Gastroesophageal sphincter (tissue), 4 donors: Measurements from ENCODE around the gene LTN1. TPM values are rescaled to one million over a fixed set of nuclear protein-coding genes. Genes with fewer than 3 reads are reported as not detected.
A peak's percentile ranks its signal among the peaks of the same experiment; 100 is the strongest.

Experiments
- ATAC-seq: fragments of 150-250 bp; one replicate; pipeline ENCODE4 v1.9.1; 2016; ENCODE audit warnings: mild to moderate bottlenecking, moderate library complexity
- H3K27ac ChIP-seq, 4 donors: fragments of 200-600 bp; sonication (generic) in 3 of 4; 1 replicate in 3 of 4; 2 replicates in 1 of 4; pipeline ENCODE4 v1.5.1; 2016 to 2019
- H3K27me3 ChIP-seq: fragments of 200-600 bp; sonication (generic); one replicate; pipeline ENCODE4 v1.5.1; 2019
- H3K36me3 ChIP-seq, 2 donors: fragments of 200-600 bp; sonication (generic); one replicate each; pipeline ENCODE4 v1.5.1; 2019; ENCODE audit warnings: control low read depth in 1 of 2
- H3K4me1 ChIP-seq, 3 donors: fragments of 200-600 bp; sonication (generic); 1 replicate in 2 of 3; 2 replicates in 1 of 3; pipeline ENCODE4 v1.5.1; 2016 to 2019; ENCODE audit warnings: control low read depth in 2 of 3
- H3K4me3 ChIP-seq, 2 donors: fragments of 200-600 bp; sonication (generic); one replicate each; pipeline ENCODE4 v1.5.1; 2019; ENCODE audit warnings: mild to moderate bottlenecking in 1 of 2, moderate library complexity in 1 of 2
- H3K9me3 ChIP-seq, 3 donors: fragments of 200-600 bp; sonication (generic); one replicate each; pipeline ENCODE4 v1.5.1; 2017 to 2019; ENCODE audit warnings: control low read depth in 2 of 3
- EP300 ChIP-seq: sonication (generic); formaldehyde crosslinking; IDR thresholded peaks from one replicate; pipeline ENCODE4 v1.6.1; 2017; ENCODE audit warnings: antibody characterized with exemption, mild to moderate bottlenecking
- POLR2A ChIP-seq, 2 donors: fragments of 450-650 bp; IDR thresholded peaks; one replicate each; pipeline ENCODE4 v1.6.1; 2017; ENCODE audit warnings: antibody characterized with exemption in 2 of 2, mild to moderate bottlenecking in 2 of 2, moderate library complexity in 1 of 2
- POLR2AphosphoS5 ChIP-seq: sonication (generic); formaldehyde crosslinking; IDR thresholded peaks from one replicate; pipeline ENCODE4 v1.6.1; 2017; ENCODE audit warnings: antibody characterized with exemption
- whole genome bisulfite sequencing, 2 donors: methylation state at CpG; one replicate each; pipeline ENCODE4 v1.1.5; 2018; ENCODE audit warnings: low coverage in 1 of 2; 5-methylcytosine and 5-hydroxymethylcytosine counted together
- total RNA-seq, 4 donors: library from RNA; depleted of rRNA; stranded (reverse); fragments of >200 nt; gene quantifications; one replicate each; pipeline ENCODE4 v1.1.0, GENCODE V29; 2016
- TF ChIP-seq, protein P1 (sequence below), 4 experiments: fragments of 200-600 bp in 2 of 4; fragments of 450-650 bp in 2 of 4; sonication (generic) in 1 of 4; IDR thresholded peaks; one replicate each; pipeline ENCODE4 v1.5.1; 2017 to 2019; ENCODE audit warnings: antibody characterized with exemption in 4 of 4, mild to moderate bottlenecking in 2 of 4, moderate library complexity in 2 of 4

Gene LTN1
- total RNA-seq, 4 donors from 2014 or later, result 22.2 to 40.6 (median 31.8) TPM

DNA sequence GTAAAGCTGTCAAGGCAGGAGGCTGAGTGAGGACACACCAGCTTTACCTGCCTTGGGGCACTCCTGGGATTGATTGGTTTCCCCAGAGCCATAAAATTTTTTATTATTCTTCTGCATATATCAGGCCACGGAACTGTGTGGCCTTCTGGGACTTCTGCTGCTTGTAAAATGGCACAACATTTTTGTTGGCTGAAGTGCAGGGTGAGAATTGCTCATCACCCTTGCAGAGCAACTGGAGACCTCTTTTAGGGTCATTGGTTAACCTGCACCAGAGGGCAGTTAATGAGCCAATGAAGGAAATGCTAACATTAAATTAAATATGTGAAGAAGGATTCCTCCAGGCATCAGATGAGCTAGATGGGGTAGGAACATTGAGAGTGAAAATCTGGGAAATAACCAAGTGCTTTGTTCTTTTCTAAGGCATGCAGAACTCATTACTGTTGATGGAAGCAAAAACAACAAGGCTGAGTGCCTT is 87.7 kb downstream of the LTN1 start:
- Histone ChIP-seq H3K4me1 (peaks cover 0 to under 1% (median 0%) of the 10 kb centered on the region in 3 donors), H3K4me3 (no peak overlapping the region), H3K27ac (no peak overlapping the region), H3K27me3 (no peaks in the 10 kb centered on the region), H3K9me3 (no peaks in the 10 kb centered on the region), H3K36me3 (no peaks in the 10 kb centered on the region)
- ATAC-seq, result no peak
- no peak for TF ChIP-seq EP300
- no peak for TF ChIP-seq POLR2AphosphoS5
- no peak for TF ChIP-seq POLR2A (IDR thresholded peaks at IDR 0.05)
- TF ChIP-seq, protein P1, sequence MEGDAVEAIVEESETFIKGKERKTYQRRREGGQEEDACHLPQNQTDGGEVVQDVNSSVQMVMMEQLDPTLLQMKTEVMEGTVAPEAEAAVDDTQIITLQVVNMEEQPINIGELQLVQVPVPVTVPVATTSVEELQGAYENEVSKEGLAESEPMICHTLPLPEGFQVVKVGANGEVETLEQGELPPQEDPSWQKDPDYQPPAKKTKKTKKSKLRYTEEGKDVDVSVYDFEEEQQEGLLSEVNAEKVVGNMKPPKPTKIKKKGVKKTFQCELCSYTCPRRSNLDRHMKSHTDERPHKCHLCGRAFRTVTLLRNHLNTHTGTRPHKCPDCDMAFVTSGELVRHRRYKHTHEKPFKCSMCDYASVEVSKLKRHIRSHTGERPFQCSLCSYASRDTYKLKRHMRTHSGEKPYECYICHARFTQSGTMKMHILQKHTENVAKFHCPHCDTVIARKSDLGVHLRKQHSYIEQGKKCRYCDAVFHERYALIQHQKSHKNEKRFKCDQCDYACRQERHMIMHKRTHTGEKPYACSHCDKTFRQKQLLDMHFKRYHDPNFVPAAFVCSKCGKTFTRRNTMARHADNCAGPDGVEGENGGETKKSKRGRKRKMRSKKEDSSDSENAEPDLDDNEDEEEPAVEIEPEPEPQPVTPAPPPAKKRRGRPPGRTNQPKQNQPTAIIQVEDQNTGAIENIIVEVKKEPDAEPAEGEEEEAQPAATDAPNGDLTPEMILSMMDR (IDR thresholded peaks at IDR 0.05), result no peak
- WGBS, 2 donors, result 58 to 86% methylated on average over 1 of the region's 1 CpG

DNA sequence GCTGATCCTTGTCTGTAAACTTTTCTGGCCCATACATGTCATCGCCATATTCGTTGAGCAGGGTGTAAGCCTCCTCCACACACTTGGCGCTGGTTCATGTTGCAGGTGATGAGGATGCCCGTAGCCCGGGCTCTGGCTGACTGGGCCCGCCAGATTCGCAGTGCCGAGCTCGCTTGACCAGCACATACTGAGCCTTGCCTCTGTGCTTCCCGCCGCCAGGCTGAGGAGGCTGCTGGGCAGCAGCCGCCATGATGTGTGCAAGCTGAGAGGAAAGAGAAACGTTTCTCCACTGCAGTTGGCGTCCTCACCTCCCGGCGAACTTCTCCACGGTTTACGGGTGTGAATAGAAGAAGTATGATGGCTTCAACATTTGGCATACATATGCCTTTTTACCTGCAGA is 89.2 kb downstream of the LTN1 start:
- WGBS, 2 donors, result 92 to 94% methylated on average over 7 of the region's 18 CpGs
- no peaks in the 10 kb centered on the region for H3K36me3 ChIP-seq
- no peaks in the 10 kb centered on the region for H3K27me3 ChIP-seq
- no peaks in the 10 kb centered on the region for H3K9me3 ChIP-seq
- peaks cover 3 to 16% (median 5%) of the 10 kb centered on the region in 3 donors for H3K4me1 ChIP-seq
- no peak overlapping the region for H3K4me3 ChIP-seq
- TF ChIP-seq POLR2A (IDR thresholded peaks at IDR 0.05) (no peak), POLR2AphosphoS5 (no peak), EP300 (no peak)
- TF ChIP-seq, protein P1 (IDR thresholded peaks at IDR 0.05), result no peak
- no peak for ATAC-seq
- H3K27ac ChIP-seq, result no peak overlapping the region

DNA sequence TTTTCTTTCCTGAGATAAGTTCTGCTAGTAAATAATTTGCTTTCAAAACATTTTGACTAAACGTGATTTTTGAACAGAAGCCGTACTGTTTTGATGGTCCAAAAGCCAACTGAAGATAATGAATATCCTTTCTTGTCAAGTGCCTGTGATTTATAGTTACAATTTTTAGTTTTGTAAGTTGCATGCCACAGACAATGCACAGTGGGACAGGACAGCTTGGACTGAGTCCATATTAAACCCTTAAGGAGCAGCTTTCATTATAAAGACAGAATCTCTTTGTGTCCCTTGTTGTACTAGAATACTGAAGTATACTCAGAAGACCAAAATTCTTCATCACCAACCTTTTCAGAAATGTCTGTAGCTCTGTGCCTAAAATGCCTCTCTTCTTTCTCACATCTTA is 92.2 kb downstream of the LTN1 start:
- no peak for ATAC-seq
- Histone ChIP-seq H3K9me3 (peaks cover 0 to 11% (median 0%) of the 10 kb centered on the region in 3 donors), H3K27ac (no peak overlapping the region), H3K4me1 (peaks cover 3 to 28% (median 7%) of the 10 kb centered on the region in 3 donors), H3K36me3 (no peaks in the 10 kb centered on the region), H3K4me3 (no peak overlapping the region), H3K27me3 (no peaks in the 10 kb centered on the region)
- no peak for TF ChIP-seq POLR2A (IDR thresholded peaks at IDR 0.05)
- no peak for TF ChIP-seq EP300
- no peak for TF ChIP-seq POLR2AphosphoS5
- TF ChIP-seq, protein P1 (IDR thresholded peaks at IDR 0.05), result no peak
- 56 to 58% methylated on average over 2 of the region's 2 CpGs for WGBS, 2 donors

DNA sequence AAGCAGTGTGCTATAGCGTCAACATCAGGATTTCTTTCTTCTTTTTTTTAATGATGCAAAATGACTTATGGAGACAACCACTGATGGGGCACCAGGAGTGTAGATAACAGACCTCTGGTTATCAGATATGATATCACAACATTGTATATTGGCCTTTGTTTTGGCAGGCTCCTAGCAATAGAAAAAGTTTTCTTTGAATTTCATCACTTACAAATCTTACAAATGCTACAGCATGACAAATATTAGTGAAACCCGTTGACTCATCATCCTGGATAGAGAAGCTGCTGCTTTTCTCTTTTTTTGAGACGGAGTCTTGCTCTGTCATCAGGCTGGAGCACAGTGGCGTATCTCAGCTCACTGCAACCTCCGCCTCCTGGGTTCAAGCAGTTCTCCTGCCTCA is 92.9 kb downstream of the LTN1 start:
- Histone ChIP-seq H3K4me3 (no peak overlapping the region), H3K27ac (peak overlapping the region in 1 of 4 donors; percentile 41), H3K27me3 (no peaks in the 10 kb centered on the region), H3K9me3 (peaks cover 0 to 12% (median 0%) of the 10 kb centered on the region in 3 donors), H3K36me3 (no peaks in the 10 kb centered on the region), H3K4me1 (peaks cover 3 to 28% (median 7%) of the 10 kb centered on the region in 3 donors)
- 37 to 64% methylated on average over 3 to 5 of the region's 5 CpGs for WGBS, 2 donors
- TF ChIP-seq POLR2AphosphoS5 (no peak), EP300 (no peak), POLR2A (IDR thresholded peaks at IDR 0.05) (no peak)
- TF ChIP-seq, protein P1 (IDR thresholded peaks at IDR 0.05), result no peak
- peak; percentile 79 for ATAC-seq

DNA sequence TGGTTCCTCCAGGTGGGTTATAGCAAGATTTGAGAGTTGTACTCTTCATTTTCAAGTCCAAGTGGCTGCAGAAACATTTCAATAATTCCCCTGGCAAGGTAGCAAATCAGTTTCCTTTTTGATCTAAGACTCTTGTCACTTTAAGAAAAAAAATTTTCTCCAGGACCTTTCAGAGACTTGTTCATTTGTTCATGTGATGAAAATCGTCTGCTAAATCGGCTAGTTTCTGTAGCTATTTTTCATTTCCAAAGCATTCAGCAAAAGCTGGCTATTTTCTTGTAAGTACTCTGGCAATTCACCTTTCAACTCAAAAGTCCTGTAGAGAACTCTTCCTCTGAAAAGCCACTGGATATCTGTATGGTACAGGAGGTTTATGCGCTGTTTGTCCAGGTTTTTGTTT is 93.5 kb downstream of the LTN1 start:
- H3K27me3 ChIP-seq, result no peaks in the 10 kb centered on the region
- H3K4me3 ChIP-seq, result no peak overlapping the region
- H3K9me3 ChIP-seq, result peaks cover 0 to 12% (median 0%) of the 10 kb centered on the region in 3 donors
- no peak for ATAC-seq
- H3K4me1 ChIP-seq, result peaks cover 3 to 28% (median 7%) of the 10 kb centered on the region in 3 donors
- 32 to 45% methylated on average over 3 of the region's 3 CpGs for WGBS, 2 donors
- no peak for TF ChIP-seq EP300
- TF ChIP-seq, protein P1 (IDR thresholded peaks at IDR 0.05), result no peak
- TF ChIP-seq POLR2AphosphoS5, result no peak
- TF ChIP-seq POLR2A (IDR thresholded peaks at IDR 0.05), result no peak
- peak overlapping the region in 1 of 4 donors; percentile 41 for H3K27ac ChIP-seq
- no peaks in the 10 kb centered on the region for H3K36me3 ChIP-seq
